Stimulated activated CD8-positive, alpha-beta memory T cell treated with anti-CD3 and anti-CD28 coated beads, Interleukin-4, amount 100 ng/mL, for 1 hour (primary cell): ENCODE data around the gene YAF2.
"Not testable (repeated sequence)": the region's sequence is repeated elsewhere in the genome, so short reads cannot be mapped to it uniquely, and the experiment has no call there.

ENCODE experiments used
- DNase-seq, 2 donors: peaks; one replicate each; pipeline ENCODE4 v3.0.0-alpha.2; 2020; ENCODE audit warnings: low read depth in 2 of 2, low spot score in 1 of 2

Gene YAF2

GRCh38 chr12:42199007-42199406 is 39.0 kb downstream of the YAF2 start:
- DNase-seq, result no peak

GRCh38 chr12:42196723-42197603 is 41.1 kb downstream of the YAF2 start:
- DNase-seq, result no peak

- DNase-seq, result no peak
Observed at GRCh38 chr12:42192686-42193085, 45.4 kb downstream of the YAF2 start.

- DNase-seq, result no peak
Observed at GRCh38 chr12:42192258-42192657, 45.8 kb downstream of the YAF2 start.

- DNase-seq, result no peak
Observed at GRCh38 chr12:42190376-42190775, 47.7 kb downstream of the YAF2 start.

- not testable (repeated sequence) for DNase-seq
Observed at GRCh38 chr12:42188275-42188674, 49.8 kb downstream of the YAF2 start.

- no peak for DNase-seq
Observed at GRCh38 chr12:42187799-42188198, 50.2 kb downstream of the YAF2 start.

GRCh38 chr12:42186793-42187192 is 51.3 kb downstream of the YAF2 start:
- no peak for DNase-seq

GRCh38 chr12:42182394-42182793 is 55.7 kb downstream of the YAF2 start:
- no peak for DNase-seq

- DNase-seq, result no peak
Observed at GRCh38 chr12:42180990-42181596, 57.0 kb downstream of the YAF2 start.

- DNase-seq, result no peak
Observed at GRCh38 chr12:42178101-42178500, 59.9 kb downstream of the YAF2 start.

GRCh38 chr12:42174978-42175377 is 63.1 kb downstream of the YAF2 start:
- no peak for DNase-seq

- no peak for DNase-seq
Observed at GRCh38 chr12:42173961-42174521, 64.0 kb downstream of the YAF2 start.

- DNase-seq, result no peak
Observed at GRCh38 chr12:42172441-42173210, 65.4 kb downstream of the YAF2 start.

GRCh38 chr12:42167711-42168110 is 70.3 kb downstream of the YAF2 start:
- no peak for DNase-seq

GRCh38 chr12:42166501-42166900 is 71.5 kb downstream of the YAF2 start:
- DNase-seq, result no peak

GRCh38 chr12:42163913-42164312 is 74.1 kb downstream of the YAF2 start:
- DNase-seq, result no peak

GRCh38 chr12:42162965-42163364 is 75.1 kb downstream of the YAF2 start:
- no peak for DNase-seq

- DNase-seq, result no peak
Observed at GRCh38 chr12:42162193-42162592, 75.9 kb downstream of the YAF2 start.

- no peak for DNase-seq
Observed at GRCh38 chr12:42161529-42161928, 76.5 kb downstream of the YAF2 start.

GRCh38 chr12:42156232-42156631 is 81.8 kb downstream of the YAF2 start:
- DNase-seq, result no peak
